ENCODE measurements around the gene KCNF1.

DNA sequence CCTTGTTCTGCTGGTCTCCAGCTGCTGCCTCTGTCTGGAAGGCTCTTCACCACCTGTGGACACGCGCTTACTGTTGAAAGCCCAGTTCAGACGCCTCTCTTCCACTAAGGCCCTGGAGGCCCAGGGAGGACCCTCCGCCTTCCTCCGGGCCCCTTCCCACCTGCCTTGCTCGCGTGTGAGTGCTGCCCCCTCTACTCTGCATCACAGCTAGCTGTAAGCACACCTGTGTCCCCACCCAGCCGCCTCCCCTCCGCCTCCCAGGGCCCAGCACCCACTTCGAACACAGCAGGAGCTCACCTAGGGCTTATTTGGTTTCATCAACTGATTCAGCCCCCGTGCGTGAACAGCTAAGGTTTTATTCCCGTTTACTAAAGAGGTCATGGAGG is 49.7 kb downstream of the KCNF1 start:
- TF ChIP-seq CTCF (IDR thresholded peaks at IDR 0.05; ENCODE audit: low read length): no peak
- TF ChIP-seq EZH2 (optimal IDR thresholded peaks at IDR 0.05; ENCODE audit: low read depth, low read length): no peak
- no peak for TF ChIP-seq EZH2phosphoT487 (IDR thresholded peaks at IDR 0.05; ENCODE audit: low read length)
